GM10847 (cell line): ENCODE data around the gene TEX10.

Experiments used
- POLR2A ChIP-seq: IDR thresholded peaks from 2 replicates; pipeline ENCODE4 v1.6.1; 2011; ENCODE audit not compliant: insufficient read length; ENCODE audit errors: extremely low read depth

TEX10 gene

GRCh38 chr9:100306283-100306682, 46.5 kb downstream of the TEX10 start:
- TF ChIP-seq POLR2A: no peak

GRCh38 chr9:100303747-100304146, 49.0 kb downstream of the TEX10 start:
- TF ChIP-seq POLR2A: no peak

GRCh38 chr9:100298378-100298777, 54.4 kb downstream of the TEX10 start:
- no peak for TF ChIP-seq POLR2A

GRCh38 chr9:100296407-100296806, 56.3 kb downstream of the TEX10 start:
- no peak for TF ChIP-seq POLR2A

- TF ChIP-seq POLR2A: no peak
Observed at GRCh38 chr9:100295240-100295639, 57.5 kb downstream of the TEX10 start.

GRCh38 chr9:100294806-100295205, 57.9 kb downstream of the TEX10 start:
- no peak for TF ChIP-seq POLR2A

- TF ChIP-seq POLR2A: no peak
Observed at GRCh38 chr9:100294341-100294740, 58.4 kb downstream of the TEX10 start.

GRCh38 chr9:100292414-100292813, 60.3 kb downstream of the TEX10 start:
- TF ChIP-seq POLR2A: no peak

- no peak for TF ChIP-seq POLR2A
Observed at GRCh38 chr9:100290714-100291113, 62.0 kb downstream of the TEX10 start.

- no peak for TF ChIP-seq POLR2A
Observed at GRCh38 chr9:100287186-100287585, 65.6 kb downstream of the TEX10 start.

- TF ChIP-seq POLR2A: no peak
Observed at GRCh38 chr9:100286257-100286656, 66.5 kb downstream of the TEX10 start.

- no peak for TF ChIP-seq POLR2A
Observed at GRCh38 chr9:100285601-100286000, 67.1 kb downstream of the TEX10 start.

GRCh38 chr9:100285080-100285479, 67.7 kb downstream of the TEX10 start:
- no peak for TF ChIP-seq POLR2A

- TF ChIP-seq POLR2A: no peak
Observed at GRCh38 chr9:100284247-100284646, 68.5 kb downstream of the TEX10 start.

- no peak for TF ChIP-seq POLR2A
Observed at GRCh38 chr9:100282388-100282719, 70.4 kb downstream of the TEX10 start.

GRCh38 chr9:100281676-100282387, 70.9 kb downstream of the TEX10 start:
- TF ChIP-seq POLR2A: no peak

- TF ChIP-seq POLR2A: no peak
Observed at GRCh38 chr9:100281066-100281465, 71.7 kb downstream of the TEX10 start.
